B cell (primary cell): ENCODE measurements around the gene DNTTIP2.

Experiments
- EZH2 ChIP-seq: IDR thresholded peaks from 2 replicates; pipeline ENCODE4 v1.6.1; 2012; ENCODE audit warnings: borderline replicate concordance, low read depth, mild to moderate bottlenecking, moderate library complexity, low read length; ENCODE audit not compliant: insufficient read depth, poor library complexity, severe bottlenecking
- TF ChIP-seq, protein P1 (sequence below): fragments of 200-600 bp; IDR thresholded peaks from one replicate; pipeline ENCODE4 v1.8.0; 2022; ENCODE audit warnings: antibody characterized with exemption, mild to moderate bottlenecking

DNA sequence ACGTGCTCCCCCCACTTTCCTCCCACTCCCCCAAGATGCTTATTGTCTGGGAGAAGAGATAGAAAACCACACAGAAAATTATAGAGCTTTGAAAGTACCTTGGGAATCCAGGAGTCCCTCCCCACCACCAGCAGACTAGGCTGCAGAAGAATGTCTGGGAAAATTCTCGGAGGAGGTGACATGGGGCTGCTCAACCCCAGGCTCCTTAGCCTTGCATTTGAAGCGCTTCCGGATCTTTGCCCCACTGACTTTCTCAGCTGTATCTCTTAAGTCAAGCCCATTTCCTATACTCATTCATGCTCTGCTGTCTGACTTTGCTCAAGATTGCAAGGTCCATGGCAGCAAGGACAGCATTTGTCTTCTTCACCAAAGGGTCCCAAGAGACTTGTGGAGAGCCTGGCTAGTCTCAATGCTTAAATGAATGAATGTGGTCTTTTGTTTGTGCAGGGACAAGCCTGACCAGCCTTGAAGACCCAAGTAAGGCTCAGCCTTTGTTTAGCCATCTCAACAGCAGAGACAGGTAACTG is 38.0 kb downstream of the DNTTIP2 start:
- TF ChIP-seq, protein P1, sequence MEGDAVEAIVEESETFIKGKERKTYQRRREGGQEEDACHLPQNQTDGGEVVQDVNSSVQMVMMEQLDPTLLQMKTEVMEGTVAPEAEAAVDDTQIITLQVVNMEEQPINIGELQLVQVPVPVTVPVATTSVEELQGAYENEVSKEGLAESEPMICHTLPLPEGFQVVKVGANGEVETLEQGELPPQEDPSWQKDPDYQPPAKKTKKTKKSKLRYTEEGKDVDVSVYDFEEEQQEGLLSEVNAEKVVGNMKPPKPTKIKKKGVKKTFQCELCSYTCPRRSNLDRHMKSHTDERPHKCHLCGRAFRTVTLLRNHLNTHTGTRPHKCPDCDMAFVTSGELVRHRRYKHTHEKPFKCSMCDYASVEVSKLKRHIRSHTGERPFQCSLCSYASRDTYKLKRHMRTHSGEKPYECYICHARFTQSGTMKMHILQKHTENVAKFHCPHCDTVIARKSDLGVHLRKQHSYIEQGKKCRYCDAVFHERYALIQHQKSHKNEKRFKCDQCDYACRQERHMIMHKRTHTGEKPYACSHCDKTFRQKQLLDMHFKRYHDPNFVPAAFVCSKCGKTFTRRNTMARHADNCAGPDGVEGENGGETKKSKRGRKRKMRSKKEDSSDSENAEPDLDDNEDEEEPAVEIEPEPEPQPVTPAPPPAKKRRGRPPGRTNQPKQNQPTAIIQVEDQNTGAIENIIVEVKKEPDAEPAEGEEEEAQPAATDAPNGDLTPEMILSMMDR: no peak
- TF ChIP-seq EZH2: no peak
